CD4-positive, alpha-beta T cell treated with Interleukin-2 at 100 ng/mL for 4 hours (primary cell): Measurements from ENCODE around the gene PDCD2L.
A peak's percentile ranks its signal among the peaks of the same experiment; 100 is the strongest.
"Not testable (repeated sequence)": the region's sequence is repeated elsewhere in the genome, so short reads cannot be mapped to it uniquely, and the experiment has no call there.

ENCODE experiments used
- DNase-seq: peaks from one replicate; pipeline ENCODE4 v3.0.0-alpha.2; 2020; ENCODE audit warnings: low spot score

Gene PDCD2L, protein sequence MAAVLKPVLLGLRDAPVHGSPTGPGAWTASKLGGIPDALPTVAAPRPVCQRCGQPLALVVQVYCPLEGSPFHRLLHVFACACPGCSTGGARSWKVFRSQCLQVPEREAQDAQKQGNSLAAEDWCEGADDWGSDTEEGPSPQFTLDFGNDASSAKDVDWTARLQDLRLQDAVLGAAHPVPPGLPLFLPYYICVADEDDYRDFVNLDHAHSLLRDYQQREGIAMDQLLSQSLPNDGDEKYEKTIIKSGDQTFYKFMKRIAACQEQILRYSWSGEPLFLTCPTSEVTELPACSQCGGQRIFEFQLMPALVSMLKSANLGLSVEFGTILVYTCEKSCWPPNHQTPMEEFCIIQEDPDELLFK

DNA sequence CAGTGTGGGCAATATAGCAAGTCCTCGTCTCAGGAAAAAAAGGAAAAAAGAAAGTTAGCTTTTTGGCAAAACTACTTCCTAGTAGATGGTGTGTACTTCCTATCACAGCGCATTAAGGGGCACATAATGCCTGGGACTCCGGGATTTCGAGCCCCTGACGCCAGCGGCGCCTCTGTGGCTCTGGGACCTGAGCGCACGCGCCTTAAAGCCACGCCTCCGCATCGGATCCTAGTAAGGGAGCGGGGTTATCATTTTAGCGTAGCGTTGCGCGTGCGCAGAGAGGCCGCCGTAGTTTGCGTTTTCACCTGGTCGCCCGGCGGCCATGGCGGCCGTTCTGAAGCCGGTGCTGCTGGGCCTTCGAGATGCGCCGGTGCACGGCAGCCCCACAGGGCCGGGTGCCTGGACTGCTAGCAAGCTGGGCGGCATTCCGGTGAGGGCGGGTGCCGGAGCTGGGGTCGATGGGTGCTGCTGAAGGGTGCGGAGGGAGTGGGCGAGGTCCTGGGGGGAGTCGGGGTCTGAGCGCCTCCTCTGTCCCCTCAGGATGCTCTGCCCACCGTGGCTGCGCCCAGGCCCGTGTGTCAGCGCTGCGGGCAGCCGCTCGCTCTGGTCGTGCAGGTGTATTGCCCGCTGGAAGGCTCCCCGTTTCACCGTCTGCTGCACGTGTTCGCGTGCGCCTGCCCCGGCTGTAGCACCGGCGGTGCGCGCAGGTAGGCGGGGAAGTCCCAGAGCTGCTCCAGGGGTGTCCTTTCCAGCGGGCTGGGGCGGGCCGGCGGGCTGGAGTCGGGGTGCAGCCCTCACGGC, at the start of gene PDCD2L:
Gene PDCD2L, plus strand, starts transcription at position 291 of the 801 bp plus-strand sequence. Its CDS starts 32 bp downstream, at position 323.
- DNase-seq = peak; percentile 93

GRCh38 chr19:34355201-34355600, 49.0 kb upstream of the PDCD2L start:
- no peak for DNase-seq

- no peak for DNase-seq
Observed at GRCh38 chr19:34356875-34357274, 47.3 kb upstream of the PDCD2L start.

DNA sequence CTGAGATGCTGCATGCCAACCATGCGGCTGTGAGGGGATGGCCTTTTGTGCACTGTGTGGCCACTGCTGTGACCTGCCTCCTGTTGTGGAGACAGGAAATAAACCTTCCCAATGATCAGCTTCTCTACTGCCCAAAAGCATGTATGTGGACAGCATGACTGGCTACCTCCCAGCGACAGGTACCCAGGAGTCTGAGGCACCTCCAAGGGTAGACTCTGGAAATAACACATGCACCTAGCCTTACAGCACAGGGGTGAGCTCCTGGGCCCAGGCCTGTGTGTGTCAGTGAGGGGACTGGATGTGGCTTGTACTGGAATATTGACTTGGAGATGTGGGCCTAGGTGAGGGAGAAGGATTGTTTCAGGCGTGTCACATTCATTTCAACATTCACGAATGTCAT, 46.8 kb upstream of the PDCD2L start:
- DNase-seq = no peak

GRCh38 chr19:34359140-34359953, 44.9 kb upstream of the PDCD2L start:
- peak; percentile 98 for DNase-seq

DNA sequence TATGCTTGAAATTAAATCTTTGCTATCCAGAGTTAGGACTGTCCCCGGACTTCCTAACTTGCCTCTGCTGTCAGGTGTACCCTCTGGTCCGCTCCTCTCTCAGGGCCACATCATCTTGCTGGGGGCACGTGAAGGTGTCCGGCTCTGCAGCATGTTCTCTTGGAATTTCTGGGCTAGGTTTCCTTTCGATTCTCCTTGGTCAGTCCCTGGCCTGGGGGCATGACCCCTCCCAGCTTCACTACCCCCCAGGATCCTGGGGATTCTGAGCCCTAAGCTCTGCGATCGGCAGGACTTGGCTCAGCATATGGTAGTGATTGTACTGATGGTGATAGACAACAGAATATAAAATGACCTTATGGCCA, 44.3 kb upstream of the PDCD2L start:
- DNase-seq = no peak

- DNase-seq = no peak
Observed at GRCh38 chr19:34360354-34360909, 43.8 kb upstream of the PDCD2L start.

DNA sequence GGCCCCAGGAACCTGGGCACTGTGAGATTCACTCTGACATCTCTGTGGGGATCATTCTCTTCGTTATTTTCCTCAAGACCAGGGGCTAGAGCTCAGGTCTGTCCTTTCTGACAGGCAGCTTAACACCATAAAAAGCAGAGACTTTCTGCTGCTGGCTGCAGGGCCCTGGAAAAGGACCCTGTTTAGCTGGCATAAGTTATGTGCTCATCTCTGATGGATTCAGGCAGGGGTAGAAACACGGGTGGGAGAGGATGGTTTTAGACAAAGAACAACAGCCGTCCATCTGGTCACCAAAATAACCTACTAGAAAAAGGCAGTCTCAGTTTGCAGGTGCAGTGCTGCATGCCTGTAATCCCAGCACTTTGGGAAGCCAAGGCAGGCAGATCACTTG, 41.5 kb upstream of the PDCD2L start:
- DNase-seq = no peak

- DNase-seq = no peak
Observed at GRCh38 chr19:34363094-34363493, 41.1 kb upstream of the PDCD2L start.

DNA sequence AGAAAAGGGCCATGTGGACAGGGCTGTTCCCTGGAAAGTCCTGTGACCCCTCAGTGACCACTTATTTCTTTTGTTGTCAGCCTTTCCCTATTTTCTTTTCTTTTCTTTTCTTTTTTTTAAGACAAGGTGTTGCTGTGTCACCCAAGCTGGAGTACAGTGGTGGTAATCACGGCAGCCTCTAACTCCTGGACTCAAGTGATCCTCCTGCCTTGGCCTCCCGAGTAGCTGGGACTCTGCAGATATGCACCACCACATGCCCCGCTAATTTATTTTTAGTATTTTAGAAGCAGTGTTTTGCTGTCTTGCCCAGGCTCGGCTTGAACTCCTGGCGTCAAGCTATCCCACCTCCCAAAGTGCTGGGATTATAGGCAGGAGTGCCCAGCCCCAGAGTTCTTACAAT, 40.3 kb upstream of the PDCD2L start:
- no peak for DNase-seq

DNA sequence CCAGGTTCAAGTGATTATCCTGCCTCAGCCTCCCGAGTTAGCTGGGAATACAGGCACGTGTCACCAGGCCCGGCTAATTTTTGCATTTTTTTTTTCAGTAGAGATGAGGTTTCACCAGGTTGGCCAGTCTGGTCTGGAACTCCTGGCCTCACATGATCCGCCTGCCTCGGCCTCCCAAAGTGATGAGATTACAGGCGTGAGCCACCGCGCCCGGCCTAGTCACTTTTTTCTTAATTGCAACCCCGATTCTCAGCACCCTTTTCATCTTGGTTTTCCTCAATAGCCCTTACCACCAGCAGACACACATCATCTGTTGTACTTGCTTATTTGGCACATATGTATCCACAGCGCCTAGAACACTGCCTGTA, 39.8 kb upstream of the PDCD2L start:
- no peak for DNase-seq

DNA sequence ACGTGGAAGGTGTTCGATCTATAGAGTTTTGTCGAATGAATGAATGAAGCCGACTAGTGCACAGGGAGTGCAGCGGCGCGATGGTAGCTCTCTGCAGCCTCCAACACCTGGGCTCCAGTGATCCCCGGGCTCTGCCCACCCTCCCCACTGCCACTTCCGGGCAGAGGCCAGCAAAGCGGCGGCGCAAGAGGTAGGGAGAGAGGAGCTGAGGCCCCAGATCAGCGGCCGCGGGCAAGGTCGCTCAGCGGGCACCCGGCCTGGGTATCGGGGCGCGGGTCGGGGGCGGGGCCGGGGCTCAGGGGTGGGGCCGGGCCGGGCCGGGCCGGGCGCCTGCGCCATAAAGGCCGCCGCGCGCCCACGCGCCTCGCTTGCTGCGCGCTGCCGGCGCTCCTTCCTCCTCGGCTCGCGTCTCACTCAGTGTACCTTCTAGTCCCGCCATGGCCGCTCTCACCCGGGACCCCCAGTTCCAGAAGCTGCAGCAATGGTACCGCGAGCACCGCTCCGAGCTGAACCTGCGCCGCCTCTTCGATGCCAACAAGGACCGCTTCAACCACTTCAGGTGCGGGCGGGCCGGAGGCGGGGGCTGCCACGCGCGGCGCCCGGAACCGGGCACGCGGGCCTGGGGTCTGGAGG, 39.3 kb upstream of the PDCD2L start, which contains the start of gene GPI:
Gene GPI, plus strand, starts transcription at position 367 of the 633 bp plus-strand sequence. Its CDS starts 71 bp downstream, at position 438.
- peak; percentile 59 for DNase-seq

- no peak for DNase-seq
Observed at GRCh38 chr19:34365463-34366401, 38.5 kb upstream of the PDCD2L start.

GRCh38 chr19:34366738-34367623, 37.2 kb upstream of the PDCD2L start:
- DNase-seq = peak; percentile 13

DNA sequence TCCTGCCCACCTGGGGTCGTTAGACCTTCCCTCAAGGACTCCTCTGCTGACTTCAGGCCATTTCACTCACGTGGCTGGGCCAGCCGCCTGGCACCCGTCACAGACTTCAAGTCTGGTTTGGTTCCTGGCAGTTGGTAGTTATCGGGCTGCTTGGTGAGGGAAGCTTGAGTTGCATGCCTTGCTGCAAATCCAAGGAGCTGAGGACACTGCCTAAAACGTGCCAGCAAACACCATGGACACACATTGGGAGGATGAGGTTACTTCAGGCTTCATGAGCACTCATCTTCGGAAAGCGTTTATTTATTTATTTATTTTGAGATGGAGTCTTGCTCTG, 36.6 kb upstream of the PDCD2L start:
- DNase-seq = no peak

GRCh38 chr19:34368338-34368737, 35.9 kb upstream of the PDCD2L start:
- DNase-seq = no peak

DNA sequence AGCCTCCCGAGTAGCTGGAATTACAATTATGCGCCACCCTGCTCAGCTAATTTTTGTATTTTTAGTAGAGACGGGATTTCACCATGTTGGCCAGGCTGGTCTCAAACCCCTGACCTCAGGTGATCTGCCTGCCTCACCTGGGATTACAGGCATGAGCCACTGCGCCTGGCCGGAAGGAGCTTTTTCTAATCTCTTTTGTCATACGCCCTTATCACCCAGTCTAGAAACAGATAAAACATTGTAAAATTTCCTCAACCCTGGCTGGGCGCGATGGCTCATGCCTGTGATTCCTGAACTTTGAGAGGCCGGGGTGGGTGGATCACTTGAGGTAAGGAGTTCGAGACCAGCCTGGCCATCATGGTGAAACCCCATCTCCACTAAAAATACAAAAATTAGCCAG, 35.0 kb upstream of the PDCD2L start:
- DNase-seq = not testable (repeated sequence)

DNA sequence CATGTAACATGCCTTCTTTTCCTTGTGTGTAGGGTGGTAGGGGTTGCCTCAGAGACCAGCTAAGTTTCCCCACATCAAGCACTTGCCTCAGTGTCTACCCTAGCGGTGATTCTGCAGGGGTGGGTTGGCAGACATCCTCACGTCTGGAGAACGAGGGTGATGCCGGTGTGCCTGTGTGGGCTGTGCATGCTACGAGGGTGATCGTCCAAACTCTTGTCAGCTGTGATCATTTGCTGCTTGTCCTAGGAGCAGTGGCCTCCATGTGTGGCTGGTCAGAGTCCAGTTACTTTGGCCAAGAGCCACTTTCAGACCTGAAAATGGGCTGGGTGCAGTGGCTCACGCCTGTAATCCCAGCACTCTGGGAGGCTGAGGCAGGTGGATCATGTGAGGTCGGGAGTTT, 34.1 kb upstream of the PDCD2L start:
- no peak for DNase-seq

DNA sequence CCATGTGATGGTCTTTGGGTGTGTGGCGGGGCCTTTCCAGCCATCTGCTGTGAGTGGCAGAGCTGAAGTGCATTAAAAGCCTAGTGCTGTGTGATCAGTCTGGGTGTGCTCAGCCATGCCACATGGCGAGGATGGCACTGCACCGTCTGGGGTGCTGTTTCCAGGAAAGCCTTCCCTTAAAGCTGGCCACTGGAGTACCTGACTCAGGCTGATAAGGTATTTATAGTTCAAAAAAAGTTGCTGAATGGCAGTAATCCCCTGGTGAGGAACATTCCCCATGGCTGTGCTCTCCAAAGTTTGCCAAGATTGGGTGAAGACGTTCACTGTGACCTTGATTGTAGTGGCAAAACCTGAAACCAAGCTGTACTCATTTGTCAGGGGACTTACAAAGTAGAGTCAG, 33.2 kb upstream of the PDCD2L start:
- no peak for DNase-seq
